Activated CD4-positive, alpha-beta T cell treated with anti-CD3 and anti-CD28 coated beads for 36 hours (primary cell): ENCODE measurements around the gene TMEM97. TPM values are rescaled to one million over a fixed set of nuclear protein-coding genes. Genes with fewer than 3 reads are reported as not detected.

Experiments
- ATAC-seq: fragments of 200-7000 bp; cut with Tn5 transposase; one replicate; pipeline ENCODE4 v1.10.0; 2021; ENCODE audit warnings: mild to moderate bottlenecking, moderate library complexity
- CTCF ChIA-PET: fragments of 350-600 bp; sonication (Branson Sonifier 250); formaldehyde crosslinking; loops from one replicate; lab custom pipeline; 2021; ENCODE audit warnings: antibody characterized with exemption; lab: Charles Lee
- POLR2A ChIA-PET: fragments of 350-600 bp; sonication (Branson Sonifier 250); formaldehyde crosslinking; loops from one replicate; lab custom pipeline; 2021; ENCODE audit warnings: antibody characterized with exemption, inconsistent platforms; lab: Charles Lee
- DNase-seq: peaks from one replicate; pipeline ENCODE4 v3.0.0-alpha.2; 2020
- H3K27ac Mint-ChIP-seq: one replicate; pipeline ENCODE4 v1.8.0; 2021; ENCODE audit warnings: mixed read lengths
- H3K27me3 Mint-ChIP-seq: one replicate; pipeline ENCODE4 v1.8.0; 2021; ENCODE audit warnings: mixed read lengths
- H3K36me3 Mint-ChIP-seq: one replicate; pipeline ENCODE4 v1.8.0; 2021; ENCODE audit warnings: low read depth, mixed read lengths
- H3K4me1 Mint-ChIP-seq: one replicate; pipeline ENCODE4 v1.8.0; 2021; ENCODE audit warnings: mixed read lengths
- H3K4me3 Mint-ChIP-seq: one replicate; pipeline ENCODE4 v1.8.0; 2021; ENCODE audit warnings: mild to moderate bottlenecking, moderate library complexity, mixed read lengths
- H3K9me3 Mint-ChIP-seq: one replicate; pipeline ENCODE4 v1.8.0; 2021; ENCODE audit warnings: low read depth, mixed read lengths
- intact Hi-C, 2 experiments: fragments of 100-400 bp; cut with DNase I in 1 of 2; cut with micrococcal nuclease in 1 of 2; formaldehyde crosslinking; loops; one replicate each; pipeline versions ENCODE4 v1.14.2 to v1.15.1; 2022 to 2024; cut with DNase I, micrococcal nuclease
- total RNA-seq, 2 experiments: library from RNA; stranded (reverse); gene quantifications; one replicate each; pipeline ENCODE4 v1.2.3, GENCODE V29; 2021

TMEM97 gene
- total RNA-seq, 2 experiments from 2014 or later, result 31.0 to 49.3 TPM

GRCh38 chr17:28317099-28317965 lies 1.7 kb upstream of the TMEM97 start:
- peaks cover 27% of the 10 kb centered on the region for H3K4me1 Mint-ChIP-seq
- no peaks in the 10 kb centered on the region for H3K9me3 Mint-ChIP-seq
- H3K4me3 Mint-ChIP-seq, result peak overlapping the region; percentile 96
- CTCF ChIA-PET, result interaction anchor here (0.6 to 0.8 kb wide), 2 partner anchors 14 to 66 kb away, joined by 3 read pairs; no protein-coding TSS in a partner anchor
- POLR2A ChIA-PET, result interaction anchor here (0.7 to 0.9 kb wide), 2 partner anchors 13 to 48 kb away, joined by 4 to 5 read pairs; partner anchors contain the start of gene SEBOX
- H3K27me3 Mint-ChIP-seq, result peaks cover 2% of the 10 kb centered on the region
- H3K27ac Mint-ChIP-seq, result peak overlapping the region; percentile 11
- no peak for ATAC-seq
- intact Hi-C loops, result no loop called here
- H3K36me3 Mint-ChIP-seq, result peaks cover 10% of the 10 kb centered on the region
- no peak for DNase-seq

- ATAC-seq, result peak; percentile 1
- peak; percentile 19 for DNase-seq
- intact Hi-C loops, result loop anchor here (2.0 kb wide), 2 partner anchors 39 to 425 kb away; partner anchors contain the start of gene LYRM9 (in 1 of the 2)
- POLR2A ChIA-PET, result interaction anchor here (0.7 to 1.1 kb wide), 4 partner anchors 13 to 47 kb away, joined by 4 to 5 read pairs (median 4); partner anchors contain the start of genes IFT20, SEBOX and TNFAIP1
- H3K27ac Mint-ChIP-seq, result peak overlapping the region; percentile 41
- CTCF ChIA-PET, result interaction anchor here (0.6 to 0.9 kb wide), 3 partner anchors 11 to 67 kb away, joined by 3 to 4 read pairs (median 3); no protein-coding TSS in a partner anchor
- H3K27me3 Mint-ChIP-seq, result peaks cover 2% of the 10 kb centered on the region
- no peaks in the 10 kb centered on the region for H3K9me3 Mint-ChIP-seq
- H3K4me1 Mint-ChIP-seq, result peaks cover 30% of the 10 kb centered on the region
- peaks cover 14% of the 10 kb centered on the region for H3K36me3 Mint-ChIP-seq
- peak overlapping the region; percentile 96 for H3K4me3 Mint-ChIP-seq
Observed at GRCh38 chr17:28317966-28318758, 838 bp upstream of the TMEM97 start.

- Mint-ChIP-seq H3K4me1 (peaks cover 30% of the 10 kb centered on the region), H3K27ac (peak overlapping the region; percentile 88), H3K4me3 (peak overlapping the region; percentile 96), H3K9me3 (no peaks in the 10 kb centered on the region), H3K27me3 (no peaks in the 10 kb centered on the region), H3K36me3 (peaks cover 14% of the 10 kb centered on the region)
- POLR2A ChIA-PET, result no interaction called here
- intact Hi-C loops, result loop anchor here (1.0 to 2.0 kb wide), 9 partner anchors 8 to 427 kb away; partner anchors contain the start of genes IFT20 (in 2 of the 2), TNFAIP1 (in 2 of the 2), LYRM9 (in 1 of the 2) and POLDIP2 (in 1 of the 2)
- DNase-seq (no peak), ATAC-seq (no peak)
- CTCF ChIA-PET, result interaction anchor here (0.6 to 1.2 kb wide), 5 partner anchors 11 to 830 kb away, joined by 3 to 4 read pairs (median 3); partner anchors contain the start of genes IFT20, POLDIP2 and TNFAIP1
Observed at GRCh38 chr17:28319598-28319935, 567 bp downstream of the TMEM97 start.

- H3K27ac Mint-ChIP-seq, result peak overlapping the region; percentile 88
- ATAC-seq, result no peak
- H3K36me3 Mint-ChIP-seq, result peaks cover 14% of the 10 kb centered on the region
- POLR2A ChIA-PET, result interaction anchor here (0.6 kb wide), 1 partner anchor 11 kb away, joined by 5 read pairs; no protein-coding TSS in a partner anchor
- H3K27me3 Mint-ChIP-seq, result no peaks in the 10 kb centered on the region
- DNase-seq, result no peak
- H3K4me3 Mint-ChIP-seq, result peak overlapping the region; percentile 96
- peaks cover 30% of the 10 kb centered on the region for H3K4me1 Mint-ChIP-seq
- CTCF ChIA-PET, result interaction anchor here (0.6 to 1.9 kb wide), 6 partner anchors 10 to 316 kb away, joined by 3 to 10 read pairs (median 3); partner anchors contain the start of genes IFT20 and TNFAIP1
- intact Hi-C loops, result no loop called here
- no peaks in the 10 kb centered on the region for H3K9me3 Mint-ChIP-seq
Observed at GRCh38 chr17:28320215-28321061, 1.4 kb downstream of the TMEM97 start.

- Mint-ChIP-seq H3K4me3 (no peak overlapping the region), H3K27me3 (no peaks in the 10 kb centered on the region), H3K36me3 (peaks cover 45% of the 10 kb centered on the region), H3K4me1 (peaks cover 46% of the 10 kb centered on the region), H3K27ac (no peak overlapping the region), H3K9me3 (no peaks in the 10 kb centered on the region)
- ATAC-seq, result no peak
- POLR2A ChIA-PET, result no interaction called here
- intact Hi-C loops, result no loop called here
- DNase-seq, result no peak
- CTCF ChIA-PET, result interaction anchor here (0.6 kb wide), 1 partner anchor 160 kb away, joined by 3 read pairs; no protein-coding TSS in a partner anchor
Observed at GRCh38 chr17:28324267-28324745, 5.3 kb downstream of the TMEM97 start.

GRCh38 chr17:28324781-28325180 lies 5.8 kb downstream of the TMEM97 start:
- Mint-ChIP-seq H3K4me1 (peaks cover 46% of the 10 kb centered on the region), H3K9me3 (no peaks in the 10 kb centered on the region), H3K27me3 (no peaks in the 10 kb centered on the region), H3K4me3 (no peak overlapping the region), H3K36me3 (peaks cover 47% of the 10 kb centered on the region), H3K27ac (no peak overlapping the region)
- intact Hi-C loops, result no loop called here
- ATAC-seq, result no peak
- DNase-seq, result no peak
- POLR2A ChIA-PET, result no interaction called here
- CTCF ChIA-PET, result interaction anchor here (0.6 kb wide), 1 partner anchor 159 kb away, joined by 3 read pairs; no protein-coding TSS in a partner anchor

- no peak overlapping the region for H3K4me3 Mint-ChIP-seq
- ChIA-PET CTCF (interaction anchor here (0.6 to 1.4 kb wide), 4 partner anchors 11 to 517 kb away, joined by 3 read pairs; no protein-coding TSS in a partner anchor), POLR2A (no interaction called here)
- no peak overlapping the region for H3K27ac Mint-ChIP-seq
- H3K9me3 Mint-ChIP-seq, result no peaks in the 10 kb centered on the region
- peaks cover 42% of the 10 kb centered on the region for H3K4me1 Mint-ChIP-seq
- intact Hi-C loops, result no loop called here
- DNase-seq, result no peak
- H3K36me3 Mint-ChIP-seq, result peaks cover 47% of the 10 kb centered on the region
- ATAC-seq, result no peak
- no peaks in the 10 kb centered on the region for H3K27me3 Mint-ChIP-seq
Observed at GRCh38 chr17:28325211-28325610, 6.2 kb downstream of the TMEM97 start.

GRCh38 chr17:28326114-28326513 lies 7.1 kb downstream of the TMEM97 start:
- H3K4me3 Mint-ChIP-seq, result no peak overlapping the region
- ATAC-seq, result no peak
- intact Hi-C loops, result no loop called here
- no peak overlapping the region for H3K27ac Mint-ChIP-seq
- CTCF ChIA-PET, result interaction anchor here (0.8 to 1.4 kb wide), 4 partner anchors 10 to 90 kb away, joined by 3 read pairs; no protein-coding TSS in a partner anchor
- H3K9me3 Mint-ChIP-seq, result no peaks in the 10 kb centered on the region
- DNase-seq, result no peak
- POLR2A ChIA-PET, result no interaction called here
- no peaks in the 10 kb centered on the region for H3K27me3 Mint-ChIP-seq
- peaks cover 41% of the 10 kb centered on the region for H3K36me3 Mint-ChIP-seq
- peaks cover 34% of the 10 kb centered on the region for H3K4me1 Mint-ChIP-seq

GRCh38 chr17:28327031-28327607 lies 8.1 kb downstream of the TMEM97 start:
- no peak overlapping the region for H3K4me3 Mint-ChIP-seq
- H3K27me3 Mint-ChIP-seq, result no peaks in the 10 kb centered on the region
- DNase-seq, result peak; percentile 52
- peak overlapping the region; percentile 19 for H3K27ac Mint-ChIP-seq
- peak; percentile 98 for ATAC-seq
- intact Hi-C loops, result loop anchor here in 1 of 2 experiments (1.0 kb wide), 2 partner anchors 8 to 49 kb away; partner anchors contain the start of gene TMEM97
- ChIA-PET CTCF (no interaction called here), POLR2A (no interaction called here)
- peaks cover 38% of the 10 kb centered on the region for H3K36me3 Mint-ChIP-seq
- no peaks in the 10 kb centered on the region for H3K9me3 Mint-ChIP-seq
- H3K4me1 Mint-ChIP-seq, result peaks cover 29% of the 10 kb centered on the region
